Frontal cortex (tissue), 4 donors: ENCODE results near the gene HRCT1. TPM values are rescaled to one million over a fixed set of nuclear protein-coding genes. Genes with fewer than 3 reads are reported as not detected.
A peak's percentile ranks its signal among the peaks of the same experiment; 100 is the strongest.

ENCODE experiments used
- DNase-seq, 2 donors: peaks; one replicate each; pipeline ENCODE4 v3.0.0; 2012; ENCODE audit warnings: low spot score in 2 of 2
- FAIRE-seq: peaks from 2 replicates; lab custom pipeline; 2012; peaks lifted over from hg19 to GRCh38; lab: Jason Lieb, UNC
- total RNA-seq: library from RNA; depleted of rRNA; stranded (reverse); fragments of >200 nt; gene quantifications from one replicate; pipeline ENCODE4 v1.2.3, GENCODE V29; 2014
- donor health status: control.
- donor health status: control.
- donor health status: control.

The HRCT1 gene
- total RNA-seq, 1 donor from 2014 or later: 0.82 TPM

GRCh38 chr9:35938474-35939356 is 32.7 kb downstream of the HRCT1 start:
- DNase-seq (no peak), FAIRE-seq (no peak)

- no peak for FAIRE-seq
- DNase-seq: no peak
Observed at GRCh38 chr9:35939679-35940250, 33.8 kb downstream of the HRCT1 start.

GRCh38 chr9:35940458-35941407 is 34.7 kb downstream of the HRCT1 start:
- no peak for DNase-seq
- no peak for FAIRE-seq

GRCh38 chr9:35942286-35942685 is 36.3 kb downstream of the HRCT1 start:
- FAIRE-seq: no peak
- no peak for DNase-seq

- no peak for DNase-seq
- no peak for FAIRE-seq
Observed at GRCh38 chr9:35944173-35944572, 38.2 kb downstream of the HRCT1 start.

- FAIRE-seq (no peak), DNase-seq (no peak)
Observed at GRCh38 chr9:35944841-35945240, 38.8 kb downstream of the HRCT1 start.

GRCh38 chr9:35945341-35946018 is 39.5 kb downstream of the HRCT1 start:
- FAIRE-seq: peak; percentile 62
- peak; percentile 12 to 54 for DNase-seq

- DNase-seq (no peak), FAIRE-seq (no peak)
Observed at GRCh38 chr9:35948451-35948850, 42.4 kb downstream of the HRCT1 start.

- FAIRE-seq: no peak
Observed at GRCh38 chr9:35948901-35949318, 42.9 kb downstream of the HRCT1 start.

GRCh38 chr9:35951736-35952135 is 45.7 kb downstream of the HRCT1 start:
- DNase-seq: no peak
- FAIRE-seq: no peak

More at GRCh38 chr9:35948901-35949318, 42.9 kb downstream of the HRCT1 start:
- no peak for DNase-seq

- FAIRE-seq (no peak), DNase-seq (no peak)
Observed at GRCh38 chr9:35952526-35953191, 46.7 kb downstream of the HRCT1 start.

- peak in 1 of 2 donors; percentile 48 for DNase-seq
- peak; percentile 50 for FAIRE-seq
Observed at GRCh38 chr9:35954942-35955546, 49.0 kb downstream of the HRCT1 start.

GRCh38 chr9:35956651-35957050 is 50.6 kb downstream of the HRCT1 start:
- FAIRE-seq (no peak), DNase-seq (no peak)

Other genes starting within 250 kb of the HRCT1 start
- 133,388 TPM for gene RMRP, start 248.2 kb upstream of the HRCT1 start, total RNA-seq
- 10.6 TPM for gene CCDC107, start 247.9 kb upstream of the HRCT1 start, total RNA-seq
- 0.41 TPM for gene ARHGEF39, start 241.0 kb upstream of the HRCT1 start, total RNA-seq
- gene CA9, start 232.3 kb upstream of the HRCT1 start, total RNA-seq: 0.82 TPM
- gene TPM2, start 216.3 kb upstream of the HRCT1 start, total RNA-seq: 11.0 TPM
- gene TLN1, start 174.0 kb upstream of the HRCT1 start, total RNA-seq: 16.3 TPM
- 30.6 TPM for gene CREB3, start 173.5 kb upstream of the HRCT1 start, total RNA-seq
- 48.9 TPM for gene GBA2, start 157.0 kb upstream of the HRCT1 start, total RNA-seq
- 10.2 TPM for gene RGP1, start 156.9 kb upstream of the HRCT1 start, total RNA-seq
- gene MSMP, start 151.9 kb upstream of the HRCT1 start, total RNA-seq: 0.41 TPM
- 11.0 TPM for gene NPR2, start 114.6 kb upstream of the HRCT1 start, total RNA-seq
- gene SPAG8, start 93.9 kb upstream of the HRCT1 start, total RNA-seq: 2.9 TPM
- gene HINT2, start 91.2 kb upstream of the HRCT1 start, total RNA-seq: 9.0 TPM
- not detected for gene FAM221B, start 77.5 kb upstream of the HRCT1 start, total RNA-seq
- gene TMEM8B, start 77.0 kb upstream of the HRCT1 start, total RNA-seq: 4.1 TPM
- gene OR13J1, start 35.8 kb upstream of the HRCT1 start, total RNA-seq: not detected
- 0.41 TPM for gene SPAAR, start 3.3 kb downstream of the HRCT1 start, total RNA-seq
- gene OR2S2, start 52.0 kb downstream of the HRCT1 start, total RNA-seq: not detected
- gene RECK, start 130.7 kb downstream of the HRCT1 start, total RNA-seq: 7.3 TPM
- gene GLIPR2, start 230.5 kb downstream of the HRCT1 start, total RNA-seq: 8.6 TPM